ENCODE measurements around the gene DAB2IP. TPM values are rescaled to one million over a fixed set of nuclear protein-coding genes. Genes with fewer than 3 reads are reported as not detected.

Gene DAB2IP
- total RNA-seq, 6 donors from 2014 or later: 61.8 to 98.0 (median 77.2) TPM

GRCh38 chr9:121683652-121684051 lies 32.2 kb downstream of the DAB2IP start:
- ATAC-seq (ENCODE audit: low FRiP score in 2 of 2) (no peak), DNase-seq (no peak)
- H3K4me3 ChIP-seq: no peak overlapping the region
- 89 to 93% methylated on average over 1 of the region's 1 CpG for WGBS, 2 donors
- peaks cover 0 to 2% (median 0%) of the 10 kb centered on the region in 4 donors for H3K4me1 ChIP-seq
- H3K27ac ChIP-seq: no peak overlapping the region
- H3K36me3 ChIP-seq: peaks cover 0 to 9% (median 3%) of the 10 kb centered on the region in 4 donors
- H3K9me3 ChIP-seq: no peaks in the 10 kb centered on the region
- TF ChIP-seq EP300 (IDR thresholded peaks at IDR 0.05) (no peak), CTCF (IDR thresholded peaks at IDR 0.05) (no peak), POLR2A (IDR thresholded peaks at IDR 0.05) (no peak), POLR2AphosphoS5 (IDR thresholded peaks at IDR 0.05) (no peak)
- H3K27me3 ChIP-seq: no peaks in the 10 kb centered on the region

- peaks cover 0 to 2% (median 0%) of the 10 kb centered on the region in 4 donors for H3K4me1 ChIP-seq
- WGBS, 2 donors: 65 to 74% methylated on average over 4 to 16 of the region's 19 CpGs
- no peak overlapping the region for H3K27ac ChIP-seq
- peak in 1 of 2 donors; percentile 87 for DNase-seq
- TF ChIP-seq EP300 (IDR thresholded peaks at IDR 0.05) (no peak), CTCF (IDR thresholded peaks at IDR 0.05) (peak; percentile 46 to 62 (median 54))
- H3K4me3 ChIP-seq: no peak overlapping the region
- H3K27me3 ChIP-seq: no peaks in the 10 kb centered on the region
- peak in 1 of 2 donors; percentile 52 for ATAC-seq (ENCODE audit: low FRiP score in 2 of 2)
- H3K9me3 ChIP-seq: no peaks in the 10 kb centered on the region
- H3K36me3 ChIP-seq: peaks cover 0 to 5% (median 2%) of the 10 kb centered on the region in 4 donors
These were observed 33.1 kb downstream of the DAB2IP start for GRCh38 chr9:121684381-121685145.

- WGBS, 2 donors: 88 to 94% methylated on average over 10 to 13 of the region's 14 CpGs
- Histone ChIP-seq H3K27me3 (no peaks in the 10 kb centered on the region), H3K27ac (no peak overlapping the region), H3K9me3 (no peaks in the 10 kb centered on the region), H3K4me3 (no peak overlapping the region), H3K36me3 (peaks cover 0 to 5% (median 2%) of the 10 kb centered on the region in 4 donors), H3K4me1 (peaks cover 0 to 2% (median 0%) of the 10 kb centered on the region in 4 donors)
- no peak for DNase-seq
- no peak for TF ChIP-seq EP300 (IDR thresholded peaks at IDR 0.05)
- no peak for TF ChIP-seq CTCF (IDR thresholded peaks at IDR 0.05)
- no peak for TF ChIP-seq POLR2AphosphoS5 (IDR thresholded peaks at IDR 0.05)
- TF ChIP-seq POLR2A (IDR thresholded peaks at IDR 0.05): no peak
- ATAC-seq (ENCODE audit: low FRiP score in 2 of 2): no peak
These were observed 33.8 kb downstream of the DAB2IP start for GRCh38 chr9:121685146-121685794.

DNA sequence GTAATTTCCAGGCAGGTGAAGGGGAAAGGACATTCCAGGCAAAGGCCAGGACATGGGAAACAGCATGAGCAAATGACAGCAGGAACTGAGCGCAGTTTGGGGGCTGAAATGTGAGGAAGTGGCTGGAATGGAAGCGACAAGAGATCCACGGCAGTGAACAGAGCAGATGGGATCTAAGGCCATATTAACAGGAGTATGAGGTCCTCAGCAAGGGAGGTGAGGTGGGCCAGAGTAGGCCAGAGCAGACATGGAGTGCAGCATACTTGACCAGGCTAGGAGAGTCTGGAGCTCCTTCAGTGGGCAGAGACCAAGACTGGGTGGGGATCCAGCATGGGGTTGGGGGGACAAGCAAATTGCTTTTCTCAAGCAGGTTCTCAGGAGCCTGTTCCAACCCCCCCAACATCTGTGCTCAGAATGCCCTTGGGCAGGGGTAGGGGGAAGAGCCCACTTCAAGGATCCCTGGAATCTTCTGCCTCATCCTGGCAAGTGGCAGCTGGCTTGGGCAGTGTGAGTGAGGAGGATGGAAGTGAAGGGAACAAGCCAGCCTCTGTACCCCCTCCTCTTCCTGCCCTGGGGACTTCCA lies 34.5 kb downstream of the DAB2IP start:
- TF ChIP-seq CTCF (IDR thresholded peaks at IDR 0.05) (no peak), POLR2AphosphoS5 (IDR thresholded peaks at IDR 0.05) (no peak), POLR2A (IDR thresholded peaks at IDR 0.05) (no peak), EP300 (IDR thresholded peaks at IDR 0.05) (no peak)
- Histone ChIP-seq H3K4me3 (no peak overlapping the region), H3K4me1 (peaks cover 0 to 2% (median 0%) of the 10 kb centered on the region in 4 donors), H3K36me3 (peaks cover 0 to 5% (median 2%) of the 10 kb centered on the region in 4 donors), H3K9me3 (no peaks in the 10 kb centered on the region), H3K27ac (no peak overlapping the region), H3K27me3 (no peaks in the 10 kb centered on the region)
- ATAC-seq (ENCODE audit: low FRiP score in 2 of 2) (no peak), DNase-seq (no peak)
- 96 to 100% methylated on average over 3 of the region's 3 CpGs for WGBS, 2 donors

All from upper lobe of left lung (tissue), 6 donors.